ENCODE data around the gene MYOM1. TPM values are rescaled to one million over a fixed set of nuclear protein-coding genes. Genes with fewer than 3 reads are reported as not detected.

Gene MYOM1
- total RNA-seq, 1 donor from 2014 or later = 4.9 TPM

DNA sequence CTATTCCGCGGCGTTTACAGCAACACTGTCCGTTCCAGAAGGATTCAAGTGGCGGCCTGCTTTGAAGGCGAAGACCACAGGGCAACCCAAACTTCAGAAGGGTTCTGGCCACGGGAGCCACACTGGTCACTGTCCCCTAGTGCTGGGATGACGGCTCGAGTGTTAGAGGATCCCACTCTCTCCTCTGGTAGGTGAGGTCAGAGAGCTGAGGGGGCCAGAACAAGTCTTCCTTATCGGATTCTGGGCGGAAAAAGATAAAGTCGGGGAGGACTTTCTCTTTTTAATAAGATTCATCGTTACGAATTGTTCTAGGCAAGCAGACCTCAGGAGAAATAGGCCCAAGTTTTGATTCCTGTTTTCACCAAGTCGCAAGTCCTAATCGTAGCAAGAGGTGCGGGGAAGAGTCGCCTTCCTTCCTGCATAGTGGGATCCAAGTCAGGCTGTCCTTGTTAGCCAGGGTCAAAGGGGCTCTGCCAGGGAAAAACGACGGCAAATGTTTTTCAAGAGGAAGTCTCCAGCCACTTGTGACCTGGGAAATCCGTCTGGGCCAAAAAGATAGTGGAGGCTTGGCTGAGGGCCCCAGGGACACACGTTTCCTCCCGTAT lies 27.0 kb upstream of the MYOM1 start:
- peak overlapping the region; percentile 94 for H3K4me3 Mint-ChIP-seq
- H3K4me1 Mint-ChIP-seq = peaks cover 50% of the 10 kb centered on the region
- peaks cover 5% of the 10 kb centered on the region for H3K9me3 Mint-ChIP-seq
- no peaks in the 10 kb centered on the region for H3K27me3 Mint-ChIP-seq
- peaks cover 50% of the 10 kb centered on the region for H3K36me3 Mint-ChIP-seq (ENCODE audit: low read depth)
- peak; percentile 5 for ATAC-seq (ENCODE audit: low read depth)
- ChIA-PET POLR2A (interaction anchor here (0.6 to 9.2 kb wide), 52 partner anchors 10 to 591 kb away, joined by 3 to 166 read pairs (median 6); partner anchors contain the start of genes EMILIN2, MYL12B, SMCHD1 and TGIF1), CTCF (interaction anchor here (0.6 to 6.2 kb wide), 51 partner anchors 9 to 480 kb away, joined by 3 to 119 read pairs (median 5); partner anchors contain the start of gene MYL12B)
- TF ChIP-seq, protein P1, sequence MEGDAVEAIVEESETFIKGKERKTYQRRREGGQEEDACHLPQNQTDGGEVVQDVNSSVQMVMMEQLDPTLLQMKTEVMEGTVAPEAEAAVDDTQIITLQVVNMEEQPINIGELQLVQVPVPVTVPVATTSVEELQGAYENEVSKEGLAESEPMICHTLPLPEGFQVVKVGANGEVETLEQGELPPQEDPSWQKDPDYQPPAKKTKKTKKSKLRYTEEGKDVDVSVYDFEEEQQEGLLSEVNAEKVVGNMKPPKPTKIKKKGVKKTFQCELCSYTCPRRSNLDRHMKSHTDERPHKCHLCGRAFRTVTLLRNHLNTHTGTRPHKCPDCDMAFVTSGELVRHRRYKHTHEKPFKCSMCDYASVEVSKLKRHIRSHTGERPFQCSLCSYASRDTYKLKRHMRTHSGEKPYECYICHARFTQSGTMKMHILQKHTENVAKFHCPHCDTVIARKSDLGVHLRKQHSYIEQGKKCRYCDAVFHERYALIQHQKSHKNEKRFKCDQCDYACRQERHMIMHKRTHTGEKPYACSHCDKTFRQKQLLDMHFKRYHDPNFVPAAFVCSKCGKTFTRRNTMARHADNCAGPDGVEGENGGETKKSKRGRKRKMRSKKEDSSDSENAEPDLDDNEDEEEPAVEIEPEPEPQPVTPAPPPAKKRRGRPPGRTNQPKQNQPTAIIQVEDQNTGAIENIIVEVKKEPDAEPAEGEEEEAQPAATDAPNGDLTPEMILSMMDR (IDR thresholded peaks at IDR 0.05) = no peak
- intact Hi-C loops (cut with micrococcal nuclease) = loop anchor here (1.0 to 5.0 kb wide), 20 partner anchors 15 to 591 kb away; partner anchors contain the start of genes EMILIN2, LPIN2 and SMCHD1
- peak overlapping the region; percentile 99 for H3K27ac Mint-ChIP-seq
- peak; percentile 37 for DNase-seq

DNA sequence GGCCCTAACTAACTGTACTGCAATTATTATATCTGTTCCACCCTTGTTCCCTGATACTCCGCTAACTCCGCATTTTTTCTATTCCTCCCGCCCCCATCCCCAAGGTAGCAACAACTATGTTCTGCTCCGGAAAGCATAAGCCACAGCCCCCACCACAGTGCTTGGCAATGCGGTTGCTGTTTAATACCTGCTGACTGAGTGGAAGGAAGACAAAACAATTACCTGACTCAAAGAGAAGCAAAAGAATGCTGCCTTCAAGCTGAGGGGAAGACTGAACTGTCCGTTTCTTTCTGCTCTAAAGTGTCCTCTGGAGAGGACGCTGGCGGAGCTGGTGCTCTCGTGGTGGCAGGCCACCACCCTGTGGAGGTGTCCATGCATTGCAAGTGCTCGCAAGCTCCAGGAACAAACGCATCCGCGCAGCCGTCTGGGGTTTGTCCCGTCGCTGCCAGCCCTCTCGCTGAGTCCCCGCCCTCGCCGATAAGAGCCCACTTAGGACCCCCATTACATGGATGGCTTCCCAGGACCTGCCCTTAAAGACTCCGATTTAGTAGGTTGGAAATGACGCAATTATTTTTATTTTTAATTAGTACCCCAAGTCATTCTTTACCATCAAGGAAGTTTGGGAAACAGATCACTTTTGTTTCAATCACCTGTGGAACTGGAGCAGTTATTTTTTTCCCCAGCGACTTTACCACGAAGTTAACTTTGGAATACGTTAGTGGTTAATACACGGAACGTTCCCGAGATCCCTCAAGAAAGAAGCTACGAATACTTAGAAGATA lies 26.3 kb upstream of the MYOM1 start:
- H3K27me3 Mint-ChIP-seq = no peaks in the 10 kb centered on the region
- ChIA-PET POLR2A (interaction anchor here (0.6 to 9.2 kb wide), 35 partner anchors 10 to 608 kb away, joined by 3 to 166 read pairs (median 5); partner anchors contain the start of genes EMILIN2 and MYL12B), CTCF (interaction anchor here (0.6 to 6.2 kb wide), 52 partner anchors 10 to 480 kb away, joined by 3 to 119 read pairs (median 4); partner anchors contain the start of gene MYL12B)
- peak overlapping the region; percentile 94 for H3K4me3 Mint-ChIP-seq
- peak; percentile 62 for ATAC-seq (ENCODE audit: low read depth)
- peaks cover 44% of the 10 kb centered on the region for H3K4me1 Mint-ChIP-seq
- peak overlapping the region; percentile 99 for H3K27ac Mint-ChIP-seq
- peaks cover 55% of the 10 kb centered on the region for H3K36me3 Mint-ChIP-seq (ENCODE audit: low read depth)
- peak; percentile 65 for DNase-seq
- TF ChIP-seq, protein P1 (IDR thresholded peaks at IDR 0.05) = peak; percentile 54
- H3K9me3 Mint-ChIP-seq = peaks cover 7% of the 10 kb centered on the region
- intact Hi-C loops (cut with micrococcal nuclease) = loop anchor here (1.0 to 5.0 kb wide), 11 partner anchors 68 to 479 kb away; no protein-coding TSS in a partner anchor

DNA sequence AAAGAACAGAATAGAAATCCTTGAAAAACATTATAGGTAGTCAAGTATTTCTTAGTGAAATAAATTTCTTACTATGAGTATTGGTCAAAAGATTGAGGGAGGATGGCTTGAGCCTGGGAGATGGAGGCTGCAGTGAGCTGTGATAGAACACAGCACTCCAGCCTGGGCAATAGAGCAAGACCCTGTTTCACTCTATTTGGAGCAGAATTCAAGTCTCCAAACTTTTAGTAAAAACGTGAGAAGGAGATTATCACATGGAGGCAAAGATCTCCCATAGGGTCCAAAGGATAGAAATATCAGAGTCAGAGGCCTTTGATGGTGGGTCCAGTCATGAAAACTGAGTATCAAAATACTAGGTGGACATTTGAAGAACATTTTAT lies 25.4 kb upstream of the MYOM1 start:
- Mint-ChIP-seq H3K36me3 (ENCODE audit: low read depth) (peaks cover 58% of the 10 kb centered on the region), H3K9me3 (peaks cover 14% of the 10 kb centered on the region), H3K4me3 (peak overlapping the region; percentile 94), H3K4me1 (peaks cover 38% of the 10 kb centered on the region), H3K27me3 (no peaks in the 10 kb centered on the region), H3K27ac (peak overlapping the region; percentile 77)
- CTCF ChIA-PET = interaction anchor here (1.0 to 6.2 kb wide), 28 partner anchors 11 to 479 kb away, joined by 3 to 119 read pairs (median 8); partner anchors contain the start of gene MYL12B
- DNase-seq (no peak), ATAC-seq (ENCODE audit: low read depth) (no peak)
- POLR2A ChIA-PET = interaction anchor here (1.1 to 9.2 kb wide), 16 partner anchors 11 to 608 kb away, joined by 3 to 166 read pairs (median 12); partner anchors contain the start of genes EMILIN2 and MYL12B
- intact Hi-C loops (cut with micrococcal nuclease) = loop anchor here (5.0 kb wide), 1 partner anchor 478 kb away; no protein-coding TSS in a partner anchor
- TF ChIP-seq, protein P1 (IDR thresholded peaks at IDR 0.05) = no peak

DNA sequence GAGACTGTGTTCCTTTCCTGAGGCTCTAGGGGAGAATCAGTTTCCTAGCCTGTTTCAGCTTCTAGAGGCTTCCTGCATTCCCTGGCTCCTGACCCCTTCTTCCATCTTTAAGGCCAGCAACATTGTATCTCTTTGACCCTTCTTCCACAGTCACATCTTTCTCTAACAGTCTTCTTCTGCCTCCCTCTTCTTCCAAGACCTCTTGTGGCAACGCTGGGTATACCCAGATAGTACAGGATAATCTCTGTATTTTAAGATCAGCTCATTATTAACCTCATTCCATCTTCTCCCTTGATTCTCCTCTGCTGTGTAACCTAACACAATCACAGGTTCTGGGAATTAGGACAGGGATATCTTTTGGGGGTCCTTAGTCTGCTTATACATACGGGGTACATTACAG lies 19.0 kb upstream of the MYOM1 start:
- Mint-ChIP-seq H3K9me3 (peaks cover 14% of the 10 kb centered on the region), H3K4me1 (no peaks in the 10 kb centered on the region), H3K27ac (no peak overlapping the region), H3K4me3 (no peak overlapping the region), H3K36me3 (ENCODE audit: low read depth) (peaks cover 30% of the 10 kb centered on the region), H3K27me3 (no peaks in the 10 kb centered on the region)
- no peak for ATAC-seq (ENCODE audit: low read depth)
- ChIA-PET POLR2A (no interaction called here), CTCF (interaction anchor here (0.9 kb wide), 1 partner anchor 20 kb away, joined by 3 read pairs; no protein-coding TSS in a partner anchor)
- TF ChIP-seq, protein P1 (IDR thresholded peaks at IDR 0.05) = no peak
- no peak for DNase-seq
- intact Hi-C loops (cut with micrococcal nuclease) = no loop called here
